ENCODE measurements around the gene CDHR3.
"Not testable (repeated sequence)": the region's sequence is repeated elsewhere in the genome, so short reads cannot be mapped to it uniquely, and the experiment has no call there.

CDHR3 gene
- 3.9 to 13.0 reads per million in 2 donors for total RNA-seq

DNA sequence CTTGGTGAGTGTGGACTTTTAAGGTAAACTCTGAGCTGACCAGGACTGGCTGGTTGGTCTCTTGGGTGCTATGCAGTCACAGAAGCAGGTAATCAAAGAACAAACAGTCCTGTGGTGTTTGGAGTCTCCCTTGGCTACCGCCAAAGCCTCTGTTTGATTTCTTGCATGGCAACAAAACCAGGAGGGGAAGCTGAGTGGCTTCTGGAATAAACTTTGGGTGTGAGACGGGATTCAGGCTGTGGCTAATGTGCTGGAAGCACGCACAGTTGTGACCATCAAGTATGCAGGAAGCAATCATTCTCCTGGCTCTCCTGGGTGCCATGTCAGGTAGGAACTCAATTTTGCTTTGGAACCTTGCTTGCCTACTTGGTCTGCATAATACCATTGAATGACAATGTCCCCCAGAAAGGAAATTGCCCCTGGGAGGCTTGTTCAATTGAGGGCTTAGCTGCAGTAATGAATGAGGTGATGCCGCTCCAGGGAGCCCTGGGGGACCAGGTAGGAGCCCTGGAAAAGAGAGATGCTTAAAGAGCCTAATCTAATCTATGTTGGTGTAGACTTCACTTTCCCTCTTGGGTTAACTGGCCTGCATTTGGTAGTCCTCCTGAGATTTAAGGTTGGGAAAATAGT lies at the start of gene CDHR3:
CDHR3 (plus strand) TSS at position 227 of the 630 bp plus-strand sequence; CDS start at position 282, 55 bp downstream.
- DNase-seq, result no peak

- DNase-seq, result no peak
Measured at GRCh38 chr7:105913947-105914346, 49.1 kb upstream of the CDHR3 start.

GRCh38 chr7:105916603-105917002 lies 46.5 kb upstream of the CDHR3 start:
- DNase-seq, result no peak

- no peak for DNase-seq
Measured at GRCh38 chr7:105917659-105918058, 45.4 kb upstream of the CDHR3 start.

DNA sequence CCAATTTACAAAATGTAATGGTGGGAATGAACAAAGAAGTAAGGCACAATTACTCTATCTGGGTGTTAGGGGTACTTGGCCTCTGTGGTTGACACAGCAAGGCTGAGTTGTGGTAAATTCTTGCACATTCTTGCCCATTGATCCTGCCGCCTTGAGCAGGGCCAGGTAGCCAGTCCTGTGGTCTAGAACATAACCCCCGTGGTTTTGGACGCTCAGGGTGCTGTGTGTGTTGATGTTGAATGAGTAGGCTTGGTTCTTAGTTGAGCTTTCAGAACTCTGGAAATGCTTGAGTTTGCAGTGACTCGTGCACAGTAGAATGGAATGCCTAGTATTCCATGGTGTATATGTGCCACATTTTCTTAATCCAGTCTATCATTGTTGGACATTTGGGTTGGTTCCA lies 42.3 kb upstream of the CDHR3 start:
- DNase-seq, result no peak

DNA sequence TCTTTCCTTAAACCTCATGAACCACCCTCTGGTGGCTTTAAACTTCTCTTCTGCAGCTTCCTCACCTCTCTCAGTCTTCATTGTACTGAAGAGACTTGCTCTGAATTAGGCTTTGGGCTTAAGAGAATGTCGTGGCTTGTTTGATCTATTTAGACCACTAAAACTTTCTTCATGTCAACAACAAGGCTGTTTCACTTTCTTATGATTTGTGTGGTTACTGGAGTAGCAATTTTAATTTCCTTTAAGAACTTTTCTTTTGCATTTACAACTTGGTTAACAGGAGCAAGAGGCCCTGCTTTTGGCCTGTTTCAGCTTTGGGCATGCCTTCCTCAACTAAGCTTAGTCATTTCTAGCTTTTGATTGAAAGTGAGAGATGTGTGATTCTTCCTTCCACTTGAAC lies 38.1 kb upstream of the CDHR3 start:
- no peak for DNase-seq

- DNase-seq, result no peak
Measured at GRCh38 chr7:105926131-105926530, 36.9 kb upstream of the CDHR3 start.

DNA sequence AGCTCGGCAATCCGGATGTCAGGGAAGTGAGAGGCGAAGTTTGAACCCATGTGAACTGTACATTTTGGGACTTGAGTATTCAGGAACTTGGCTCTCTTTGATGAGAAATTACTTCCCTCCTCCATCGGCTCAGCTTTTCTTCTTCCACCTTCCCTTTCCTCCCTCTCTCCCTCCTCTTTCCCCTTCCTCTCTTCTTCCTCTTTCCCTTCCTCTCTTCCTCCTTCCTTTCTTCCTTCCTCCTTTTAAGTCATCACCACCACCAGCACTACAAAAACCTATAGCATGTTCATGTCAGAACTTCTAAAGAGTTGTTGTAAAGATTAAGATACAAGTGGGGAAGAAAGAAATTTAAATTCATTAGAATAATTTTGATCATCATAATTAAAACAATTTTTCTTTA lies 31.9 kb upstream of the CDHR3 start:
- no peak for DNase-seq

DNA sequence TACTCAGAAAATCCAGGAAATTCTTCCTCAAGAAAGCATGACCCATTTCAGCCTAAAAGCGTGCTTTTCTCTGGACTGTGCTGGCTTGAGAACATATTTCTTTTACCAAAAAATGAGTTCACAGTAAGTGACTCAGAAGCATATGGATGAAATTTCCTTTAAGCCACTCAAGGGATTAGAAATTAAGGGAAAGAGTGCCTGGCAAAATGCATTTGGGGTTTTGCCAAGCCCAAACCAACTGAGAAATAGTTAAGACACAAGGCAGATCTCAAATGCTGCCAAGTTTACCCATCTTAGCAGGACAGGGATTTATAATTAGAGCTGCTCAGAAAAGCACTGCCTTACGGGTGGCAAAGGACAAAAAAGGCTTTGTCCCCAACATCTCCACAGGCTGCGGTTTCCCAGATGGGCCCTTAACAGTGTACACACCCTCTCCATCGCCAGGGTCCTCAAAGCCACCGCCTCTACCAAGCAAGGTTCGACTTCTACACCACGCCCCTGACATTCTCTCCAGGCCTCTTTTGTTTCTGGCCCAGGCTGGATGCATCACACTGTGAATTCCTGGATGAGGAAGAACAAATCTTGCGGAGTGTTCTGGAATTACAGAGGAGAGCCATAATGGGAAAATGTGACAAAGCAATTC lies 30.1 kb upstream of the CDHR3 start:
- DNase-seq, result no peak

DNA sequence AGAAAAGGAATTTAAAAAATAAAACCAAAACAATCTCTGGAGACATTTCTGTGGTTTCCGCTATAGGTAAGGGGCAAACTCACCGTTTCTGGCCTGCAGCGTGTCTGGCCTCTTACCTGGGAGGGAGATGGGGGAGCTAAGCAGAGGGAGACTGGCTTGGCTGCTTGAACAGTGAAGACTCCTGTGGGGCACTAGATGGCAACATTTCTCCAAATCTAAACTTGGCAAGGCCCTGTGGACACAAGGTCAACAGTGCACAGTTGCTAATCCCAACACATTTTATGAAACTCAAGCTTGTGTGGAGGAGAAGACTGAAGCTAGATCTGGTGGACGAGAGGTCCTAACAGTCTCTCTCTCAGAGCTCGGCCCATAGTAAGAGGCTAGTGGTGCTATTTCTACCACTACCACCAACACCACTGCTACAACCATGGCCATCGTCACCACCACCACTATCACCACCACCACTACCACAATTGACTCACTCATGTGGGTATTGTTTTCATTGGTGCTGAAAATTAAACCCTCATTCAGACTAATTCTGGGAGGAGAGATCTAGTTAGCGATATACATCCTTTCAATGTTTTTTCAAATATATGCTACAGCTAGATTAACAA lies 28.4 kb upstream of the CDHR3 start:
- no peak for DNase-seq

- no peak for DNase-seq
Measured at GRCh38 chr7:105935250-105935649, 27.8 kb upstream of the CDHR3 start.

GRCh38 chr7:105937411-105937810 lies 25.7 kb upstream of the CDHR3 start:
- DNase-seq, result no peak

DNA sequence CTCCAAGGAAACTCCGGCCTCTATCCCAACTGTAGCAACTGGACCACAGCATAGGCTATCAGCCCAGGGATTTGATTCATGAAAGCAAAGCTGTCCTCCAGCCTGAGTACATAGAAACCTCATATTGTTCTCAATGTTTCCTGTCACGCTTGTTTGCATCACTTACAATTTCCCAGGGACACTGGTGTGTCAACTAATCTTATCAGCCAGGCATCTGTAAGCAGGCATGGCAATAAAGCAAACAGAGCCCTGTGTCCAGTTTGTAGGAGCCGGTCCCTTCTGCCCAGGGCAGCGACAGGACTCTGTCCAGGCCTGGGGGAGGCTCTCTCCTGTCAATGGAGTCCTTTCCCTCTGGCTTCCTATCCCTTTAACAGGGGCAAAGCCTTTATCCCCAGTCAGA lies 23.0 kb upstream of the CDHR3 start:
- DNase-seq, result no peak

- DNase-seq, result no peak
Measured at GRCh38 chr7:105941596-105941995, 21.5 kb upstream of the CDHR3 start.

GRCh38 chr7:105943486-105943885 lies 19.6 kb upstream of the CDHR3 start:
- DNase-seq, result no peak

DNA sequence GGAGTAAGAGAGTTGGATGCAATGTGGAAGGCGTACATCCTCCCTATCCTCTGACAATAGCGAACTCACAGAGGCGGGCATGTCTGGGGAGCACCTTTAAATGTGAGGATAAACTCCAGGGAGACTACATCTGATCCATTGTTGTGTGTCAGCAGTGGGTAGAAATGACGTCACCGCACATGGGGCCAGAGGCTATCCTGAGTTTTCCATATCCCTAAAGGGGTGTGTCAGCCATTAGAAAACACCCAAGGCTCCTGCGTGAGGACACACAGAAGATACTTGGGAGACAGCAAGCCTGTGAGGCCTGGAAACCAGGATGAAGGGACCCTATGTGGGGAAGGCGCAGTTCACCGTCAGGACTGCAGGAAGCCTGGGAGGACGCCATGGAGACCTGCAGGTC lies 17.2 kb upstream of the CDHR3 start:
- DNase-seq, result no peak

GRCh38 chr7:105951597-105951996 lies 11.5 kb upstream of the CDHR3 start:
- no peak for DNase-seq

DNA sequence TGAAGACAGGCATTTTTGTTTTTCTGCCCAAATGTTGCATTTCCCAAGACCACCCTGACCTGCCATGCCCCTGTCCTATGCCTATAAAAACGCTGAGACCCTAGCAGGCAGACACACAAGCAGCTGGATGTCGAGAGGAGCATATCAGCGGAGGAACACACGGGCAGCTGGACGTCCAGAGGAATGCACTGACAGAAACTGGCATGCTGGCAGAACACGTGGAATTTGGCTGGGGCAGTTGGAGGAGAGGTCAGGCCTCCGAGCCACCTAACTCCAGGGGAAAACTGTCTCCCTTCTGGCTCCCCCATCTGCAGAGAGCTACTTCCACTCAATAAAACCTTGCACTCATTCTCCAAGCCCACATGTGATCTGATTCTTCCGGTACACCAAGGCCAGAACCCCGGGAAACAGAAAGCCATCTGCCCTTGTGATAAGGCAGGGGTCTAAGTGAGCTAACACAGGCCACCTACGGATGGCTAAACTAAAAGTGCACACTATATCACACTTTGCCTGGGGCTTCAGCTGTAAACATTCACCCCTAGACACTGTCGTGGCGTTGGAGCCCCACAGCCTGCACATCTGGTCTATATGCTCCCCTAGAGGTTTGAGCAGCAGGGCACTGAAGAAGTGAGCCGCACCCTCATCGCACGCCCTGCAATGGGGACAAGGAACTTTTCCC lies 10.0 kb upstream of the CDHR3 start:
- DNase-seq, result no peak

DNA sequence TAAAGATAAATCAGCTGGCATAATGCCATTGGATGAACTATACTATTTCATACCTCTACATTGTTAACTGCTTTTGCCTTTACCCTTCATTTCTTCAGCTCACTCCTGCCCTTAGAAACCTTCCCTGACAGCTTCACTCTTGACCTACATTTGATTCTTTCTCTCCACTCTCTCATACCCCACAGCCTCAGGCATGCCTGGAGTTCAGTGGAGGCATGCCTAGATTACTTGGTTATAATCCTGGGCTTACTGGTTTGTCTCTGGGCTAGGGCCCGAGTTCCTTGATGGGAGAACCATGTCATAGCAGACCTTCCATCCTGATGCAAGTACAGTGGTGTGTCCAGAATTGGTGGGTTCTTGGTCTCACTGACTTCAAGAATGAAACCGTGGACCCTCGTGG lies 8.4 kb upstream of the CDHR3 start:
- no peak for DNase-seq

- not testable (repeated sequence) for DNase-seq
Measured at GRCh38 chr7:105955651-105956466, 7.2 kb upstream of the CDHR3 start.

DNA sequence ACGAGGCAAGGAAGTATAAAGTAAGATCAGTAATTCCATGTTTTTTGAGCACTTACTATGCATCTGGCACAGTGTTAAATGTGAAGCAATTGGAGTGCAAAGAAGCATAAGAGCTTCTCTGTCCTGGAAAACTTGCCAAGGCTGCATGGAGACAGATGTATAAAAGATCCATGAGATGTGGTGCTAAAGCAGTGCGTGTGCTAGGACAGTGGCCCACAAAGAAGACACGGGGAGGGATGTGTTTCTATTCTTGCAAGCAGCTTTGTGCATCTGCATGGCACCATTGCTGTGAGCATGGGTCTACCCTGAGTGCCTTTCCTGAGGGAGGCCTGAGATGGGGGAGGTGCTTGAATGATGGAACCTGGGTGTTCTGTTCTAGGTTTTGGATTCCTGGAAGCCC lies 5.1 kb upstream of the CDHR3 start:
- no peak for DNase-seq

DNA sequence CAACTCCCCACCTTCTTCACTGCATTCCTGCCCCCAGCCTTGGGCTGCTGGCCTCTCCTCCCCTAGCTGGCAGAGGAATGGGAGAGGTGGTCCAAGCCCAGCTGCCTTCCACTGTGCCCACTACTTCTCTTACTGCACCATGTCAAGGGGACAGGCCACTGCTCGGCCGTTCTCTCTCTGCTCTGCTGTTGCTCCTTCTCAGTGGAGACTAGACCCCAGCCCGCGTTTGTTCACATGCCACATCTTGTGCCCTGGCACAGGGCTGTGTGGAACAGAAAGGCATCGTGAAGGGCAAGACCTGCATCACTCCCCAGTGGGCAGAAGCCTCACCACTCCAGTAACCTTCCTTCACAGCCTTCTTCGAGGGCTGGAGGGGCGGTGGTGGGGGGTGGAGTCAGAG lies 711 bp upstream of the CDHR3 start:
- DNase-seq, result no peak

- DNase-seq, result no peak
Measured at GRCh38 chr7:105971845-105972244, 8.8 kb downstream of the CDHR3 start.

Measured in T-helper 9 cell (primary cell).